Measurements from ENCODE around the gene CALCOCO1. TPM values are rescaled to one million over a fixed set of nuclear protein-coding genes. Genes with fewer than 3 reads are reported as not detected.
A peak's percentile ranks its signal among the peaks of the same experiment; 100 is the strongest.
"Not testable (repeated sequence)": the region's sequence is repeated elsewhere in the genome, so short reads cannot be mapped to it uniquely, and the experiment has no call there.

Gene CALCOCO1
- polyA plus RNA-seq, 4 donors, result 117 to 160 (median 138) TPM

DNA sequence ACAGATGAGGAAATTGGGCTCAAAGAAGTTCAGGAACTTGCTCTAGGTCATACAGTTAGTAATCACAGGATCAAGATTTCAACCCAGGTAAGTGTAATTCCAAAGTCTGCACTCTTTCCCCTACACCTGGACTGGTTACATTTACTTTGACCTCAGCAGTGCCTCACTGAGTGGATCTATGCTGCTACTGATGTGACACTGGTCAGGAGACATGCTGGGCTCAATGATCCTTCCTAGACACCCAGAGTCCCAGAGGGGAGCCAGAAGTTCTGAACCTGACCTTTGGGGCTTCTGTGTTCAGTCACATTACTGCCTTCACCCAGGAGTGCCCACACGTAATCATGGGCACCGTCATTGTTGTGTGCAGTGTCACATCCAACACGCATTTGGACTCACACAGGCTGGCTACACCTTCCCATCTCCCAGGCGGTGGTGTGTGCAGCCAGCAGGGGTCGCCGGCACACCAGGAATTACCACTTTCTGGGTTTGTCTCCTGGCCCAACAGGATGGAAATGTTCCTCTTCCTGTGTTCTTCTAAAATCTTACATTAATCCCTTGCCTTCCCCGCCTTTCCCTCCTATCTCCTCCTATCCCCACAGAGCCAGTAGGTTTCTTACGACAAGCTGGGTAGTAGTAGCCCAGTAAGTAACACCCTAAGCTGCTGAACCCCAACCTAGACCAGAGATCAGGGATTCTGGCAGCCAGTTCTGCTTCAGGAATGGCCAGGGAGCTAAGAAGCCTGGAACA lies 25.6 kb downstream of the CALCOCO1 start:
- no peak for DNase-seq (ENCODE audit: low read depth in 4 of 4, low spot score in 3 of 4)

DNA sequence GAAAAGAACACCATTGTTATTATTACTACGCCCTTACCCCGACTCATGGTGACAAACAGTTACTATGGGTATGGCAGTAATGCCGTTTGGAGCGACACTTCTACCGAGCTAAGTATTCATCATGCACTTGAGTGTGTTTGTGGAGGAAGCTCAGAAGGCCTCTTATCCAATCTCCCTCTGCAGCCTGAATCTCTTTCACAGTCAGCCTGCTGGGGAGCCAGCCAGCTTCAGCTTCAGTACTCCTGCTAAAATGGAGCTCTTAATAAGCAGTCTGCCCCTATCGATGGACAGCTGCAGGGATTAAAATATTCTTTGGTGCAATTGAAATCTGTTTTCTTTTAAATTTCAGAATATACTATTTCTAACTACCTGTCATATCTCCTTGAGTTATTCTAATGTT lies 26.7 kb downstream of the CALCOCO1 start:
- DNase-seq (ENCODE audit: low read depth in 4 of 4, low spot score in 3 of 4), result no peak

- no peak for DNase-seq (ENCODE audit: low read depth in 4 of 4, low spot score in 3 of 4)
Observed at GRCh38 chr12:53699678-53700025, 27.6 kb downstream of the CALCOCO1 start.

DNA sequence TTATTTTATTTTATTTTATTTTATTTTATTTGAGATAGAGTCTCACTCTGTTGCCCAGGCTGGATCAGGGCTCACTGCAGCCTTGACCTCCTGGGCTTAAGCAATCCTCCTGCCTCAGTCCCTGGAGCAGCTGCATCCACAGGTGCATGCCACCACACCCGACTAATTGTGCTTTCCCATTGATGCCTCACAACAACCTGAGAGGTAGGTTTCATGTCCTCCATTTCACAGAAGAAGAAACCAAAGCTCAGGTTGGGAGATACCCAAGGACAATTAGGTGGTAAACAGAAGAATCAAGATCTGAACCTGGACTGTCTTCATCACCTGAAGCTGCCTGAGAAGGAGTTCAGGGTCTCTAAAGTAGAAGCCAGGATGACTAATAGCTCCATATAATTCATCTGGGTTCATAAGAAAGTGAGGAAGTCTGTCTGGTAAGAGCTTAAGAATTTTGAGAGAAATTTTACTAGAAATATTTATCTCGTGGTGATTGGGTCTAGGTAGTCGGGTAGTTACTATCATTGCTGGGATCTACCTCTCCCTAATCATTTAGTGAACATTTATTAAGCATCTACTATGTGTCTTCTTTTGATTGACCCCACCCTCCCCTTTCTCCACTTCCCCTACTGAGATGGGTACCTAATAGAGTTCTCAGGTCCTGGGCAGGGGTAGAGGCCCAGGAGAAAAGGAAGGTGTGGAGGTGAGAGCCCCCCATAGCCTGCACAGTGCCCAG lies 28.1 kb downstream of the CALCOCO1 start:
- DNase-seq (ENCODE audit: low read depth in 4 of 4, low spot score in 3 of 4), result no peak

GRCh38 chr12:53696655-53697331 lies 30.5 kb downstream of the CALCOCO1 start:
- DNase-seq (ENCODE audit: low read depth in 4 of 4, low spot score in 3 of 4), result no peak

DNA sequence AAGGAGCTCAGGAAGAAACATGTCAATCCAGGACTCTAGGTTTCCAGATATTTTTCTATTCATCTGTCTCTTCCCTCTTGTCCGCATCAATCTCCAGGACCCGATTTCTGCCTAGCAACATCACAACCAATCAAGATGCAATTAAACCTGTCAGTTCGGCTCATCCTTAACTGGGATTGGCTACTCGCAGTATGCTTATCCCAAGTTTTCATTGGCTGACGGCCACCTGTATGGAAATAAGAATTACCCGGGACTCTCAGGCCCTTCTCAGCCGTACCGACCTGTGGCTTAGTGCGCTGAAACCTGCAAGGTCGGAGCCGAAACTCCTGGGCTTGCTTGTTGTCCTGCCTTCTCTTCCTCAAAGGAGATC lies 31.0 kb downstream of the CALCOCO1 start:
- DNase-seq (ENCODE audit: low read depth in 4 of 4, low spot score in 3 of 4), result peak in 3 of 4 donors; percentile 81 to 88 (median 84)

DNA sequence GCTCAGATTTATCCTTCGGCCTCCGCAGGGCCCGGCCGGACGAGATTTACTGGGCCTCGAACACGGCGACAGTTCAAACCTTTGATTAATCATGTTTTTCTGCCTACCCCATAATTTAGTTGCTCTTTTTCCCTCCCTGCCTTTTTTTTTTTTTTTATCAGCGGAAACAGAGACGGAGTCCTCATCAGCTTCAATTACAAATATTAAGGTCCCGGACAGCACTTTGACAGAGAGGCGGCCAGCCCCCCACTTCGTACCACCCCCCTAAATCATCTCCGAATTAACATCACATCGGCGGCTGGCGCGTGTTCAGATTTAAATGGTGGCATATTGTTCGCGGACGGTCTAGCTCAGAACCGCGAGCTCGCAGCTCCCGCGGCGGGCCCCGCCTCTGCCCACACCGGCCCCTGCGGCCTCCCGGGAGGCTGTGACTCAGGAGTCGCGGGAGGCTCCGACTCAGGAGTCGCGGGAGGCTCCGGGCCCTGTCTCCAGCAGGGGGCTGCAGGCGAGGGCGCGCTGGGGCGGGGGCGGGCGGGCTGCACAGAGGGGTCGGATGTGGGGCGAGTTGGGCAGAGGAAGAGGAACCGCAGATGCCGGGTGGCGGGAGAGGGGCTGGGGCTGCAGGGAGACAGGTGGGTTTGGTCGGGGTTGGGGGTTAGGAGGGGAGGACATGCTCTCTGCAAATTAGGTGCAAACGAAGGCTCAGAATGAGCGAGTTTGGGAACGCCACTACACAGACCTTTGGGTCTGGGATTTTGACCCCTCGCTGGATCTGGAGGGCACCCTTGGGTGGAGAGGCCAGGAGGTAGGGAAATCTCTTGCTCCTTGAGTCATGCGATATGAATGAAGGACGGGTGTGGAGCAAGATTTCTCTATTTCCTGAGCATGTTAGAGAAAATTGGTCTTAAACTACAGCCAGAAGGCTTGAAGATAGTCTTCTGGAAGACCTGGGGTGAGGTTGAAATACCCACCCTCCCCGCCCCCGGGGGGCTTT lies 31.8 kb downstream of the CALCOCO1 start:
- DNase-seq (ENCODE audit: low read depth in 4 of 4, low spot score in 3 of 4), result no peak

DNA sequence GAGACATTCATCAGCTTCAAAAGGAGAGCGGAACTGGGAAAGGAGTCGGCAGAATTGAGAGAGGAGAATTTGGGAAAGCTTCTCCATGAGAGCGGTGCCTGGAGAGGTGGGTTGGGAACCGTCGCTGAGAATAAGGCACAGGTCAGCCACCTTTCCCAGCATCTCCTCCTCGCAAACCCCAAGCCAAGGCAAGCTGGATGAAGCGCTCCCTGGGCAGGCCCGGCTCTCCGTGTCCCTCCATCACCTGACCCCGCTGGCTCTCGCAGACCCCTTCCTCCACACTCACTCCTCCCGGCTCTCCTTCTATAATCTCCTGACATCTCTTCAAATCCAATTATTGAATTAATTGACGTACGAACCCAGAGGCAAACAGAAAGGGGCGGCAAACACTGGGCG lies 32.5 kb downstream of the CALCOCO1 start:
- no peak for DNase-seq (ENCODE audit: low read depth in 4 of 4, low spot score in 3 of 4)

DNA sequence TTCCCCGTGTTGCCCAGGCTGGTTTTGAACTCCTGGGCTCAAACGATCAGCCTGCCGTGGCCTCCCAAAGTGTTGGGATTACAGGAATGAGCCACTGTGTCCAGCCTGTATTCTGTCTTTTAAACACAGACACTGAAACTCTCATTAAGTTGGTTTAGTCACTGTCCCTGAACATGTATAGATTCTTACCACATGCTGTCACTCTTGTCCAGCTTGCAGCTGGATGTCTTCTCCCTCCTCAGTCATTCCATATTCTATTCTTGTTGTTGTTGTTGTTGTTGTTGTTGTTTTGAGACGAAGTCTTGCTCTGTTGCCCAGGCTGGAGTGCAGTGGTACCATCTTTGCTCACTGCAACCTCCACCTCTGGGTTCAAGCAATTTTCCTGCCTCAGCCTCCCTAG lies 39.1 kb downstream of the CALCOCO1 start:
- DNase-seq (ENCODE audit: low read depth in 4 of 4, low spot score in 3 of 4), result no peak

- DNase-seq (ENCODE audit: low read depth in 4 of 4, low spot score in 3 of 4), result no peak
Observed at GRCh38 chr12:53686436-53686835, 40.8 kb downstream of the CALCOCO1 start.

DNA sequence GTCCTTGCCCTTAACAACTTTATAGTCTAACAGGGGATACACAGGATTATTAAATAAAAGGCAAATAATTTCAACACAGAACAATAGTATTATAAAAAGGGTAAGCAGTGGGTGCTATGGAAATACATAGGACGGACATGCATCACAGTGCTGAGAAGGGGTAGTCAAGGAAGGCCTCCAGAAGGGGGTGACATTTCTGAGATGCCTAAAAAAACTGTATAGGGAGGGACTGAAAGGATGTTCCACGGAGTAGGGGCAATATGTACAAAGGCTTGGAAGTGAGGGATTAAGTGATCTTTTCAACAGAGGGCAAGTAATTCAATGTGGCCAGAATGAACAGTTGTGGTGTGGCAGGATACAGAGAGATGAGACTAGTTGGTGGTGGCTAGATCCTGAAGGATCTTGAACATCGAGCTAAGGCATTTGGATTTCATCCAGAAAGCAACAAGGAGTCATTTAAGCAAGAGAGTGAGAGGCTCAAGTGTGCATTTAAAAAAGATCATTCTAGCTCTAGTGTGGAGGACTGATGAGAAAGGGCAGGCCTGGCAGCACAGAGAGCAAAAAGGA lies 42.5 kb downstream of the CALCOCO1 start:
- DNase-seq (ENCODE audit: low read depth in 4 of 4, low spot score in 3 of 4), result no peak

- no peak for DNase-seq (ENCODE audit: low read depth in 4 of 4, low spot score in 3 of 4)
Observed at GRCh38 chr12:53683983-53684382, 43.3 kb downstream of the CALCOCO1 start.

- DNase-seq (ENCODE audit: low read depth in 4 of 4, low spot score in 3 of 4), result no peak
Observed at GRCh38 chr12:53683494-53683893, 43.8 kb downstream of the CALCOCO1 start.

DNA sequence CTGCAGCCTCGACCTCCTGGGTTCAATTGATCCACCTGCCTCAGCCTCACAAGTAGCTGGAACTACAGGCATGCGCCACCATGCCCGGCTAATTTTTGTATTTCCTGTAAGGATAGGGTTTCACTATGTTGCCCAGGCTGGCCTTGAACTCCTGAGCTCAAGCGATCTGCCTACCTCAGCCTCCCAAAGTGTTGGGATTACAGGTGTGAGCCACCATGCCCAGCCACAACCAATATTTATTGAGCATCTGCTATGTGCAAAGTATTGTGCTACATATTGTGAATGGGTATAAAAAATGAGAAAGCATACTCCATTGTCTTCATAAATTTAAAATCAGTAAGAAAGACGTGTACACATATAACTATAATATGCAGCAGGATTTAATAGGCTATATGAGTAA lies 47.2 kb downstream of the CALCOCO1 start:
- not testable (repeated sequence) for DNase-seq (ENCODE audit: low read depth in 4 of 4, low spot score in 3 of 4)

DNA sequence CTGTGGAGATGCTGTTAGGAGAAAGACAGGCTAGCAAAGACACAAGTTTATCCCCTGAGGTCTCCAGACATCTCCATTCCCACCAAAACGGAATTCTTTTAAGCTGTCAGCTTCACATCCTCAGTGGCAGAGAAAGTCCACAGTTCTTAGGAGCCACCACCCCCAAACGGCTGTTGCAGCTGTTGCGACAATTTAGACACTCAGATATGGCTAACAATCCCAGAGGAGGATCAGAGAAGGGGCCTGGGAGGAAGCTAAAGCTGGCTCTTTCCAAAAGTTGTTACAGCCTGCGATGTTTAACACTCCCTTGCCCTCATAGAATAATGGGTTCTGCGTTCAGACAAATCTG lies 49.5 kb downstream of the CALCOCO1 start:
- DNase-seq (ENCODE audit: low read depth in 4 of 4, low spot score in 3 of 4), result no peak

- DNase-seq (ENCODE audit: low read depth in 4 of 4, low spot score in 3 of 4), result no peak
Observed at GRCh38 chr12:53677016-53677799, 50.0 kb downstream of the CALCOCO1 start.

GRCh38 chr12:53676656-53677015 lies 50.6 kb downstream of the CALCOCO1 start:
- DNase-seq (ENCODE audit: low read depth in 4 of 4, low spot score in 3 of 4), result peak in 2 of 4 donors; percentile 61 to 75

DNA sequence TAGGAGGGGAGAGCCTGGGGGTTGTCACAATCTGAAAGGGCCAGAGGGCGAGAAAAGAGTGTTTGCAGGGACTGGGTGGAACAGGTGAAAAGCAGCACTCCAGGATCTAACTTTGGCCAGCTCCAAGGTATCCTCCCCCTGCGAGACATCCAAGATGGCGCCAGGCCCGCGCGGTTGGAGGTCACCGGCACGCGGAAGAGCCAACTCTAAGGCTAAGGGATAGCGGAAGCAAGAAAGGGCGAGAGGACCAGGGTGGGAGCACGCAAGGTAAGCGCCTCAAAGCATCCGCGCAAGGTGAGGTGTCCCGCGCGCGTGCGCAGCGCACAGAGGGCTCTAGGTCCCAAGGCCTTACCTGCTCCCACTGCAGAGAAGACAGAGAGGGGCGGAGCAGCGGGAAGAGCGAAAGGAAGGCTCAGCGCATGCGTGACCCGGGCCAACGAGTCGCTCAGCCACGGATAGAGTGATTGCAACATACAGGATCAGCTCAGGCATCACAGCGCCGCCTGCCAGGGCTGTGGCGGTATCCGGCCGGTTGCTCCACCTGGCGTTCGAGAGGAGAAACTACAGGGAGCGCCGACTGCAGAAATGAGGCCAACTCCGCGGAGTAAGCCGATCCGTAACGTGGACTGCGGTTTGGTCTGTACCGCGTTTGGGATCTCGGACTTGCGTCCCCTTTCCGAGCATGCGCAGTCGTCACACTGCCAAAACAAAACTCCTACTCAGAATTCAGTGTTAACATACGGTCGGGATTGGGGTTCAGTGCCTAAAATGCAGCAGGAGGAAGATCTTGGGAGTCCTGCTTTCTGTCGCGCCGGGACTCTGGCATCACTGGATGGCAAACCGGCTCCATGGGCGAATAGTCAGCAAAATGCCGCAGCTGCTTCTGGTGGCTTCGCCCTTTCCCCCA lies 51.3 kb downstream of the CALCOCO1 start, which contains the start of gene ATP5MC2:
ATP5MC2 (minus strand) TSS at position 383 of the 907 bp plus-strand sequence. CDS start 3,469 bp downstream, outside the sequence.
- DNase-seq (ENCODE audit: low read depth in 4 of 4, low spot score in 3 of 4), result peak; percentile 96 to 98 (median 98)

Measured in left renal pelvis (tissue), 4 donors.